ENCODE measurements around the gene DPP7.

DNA sequence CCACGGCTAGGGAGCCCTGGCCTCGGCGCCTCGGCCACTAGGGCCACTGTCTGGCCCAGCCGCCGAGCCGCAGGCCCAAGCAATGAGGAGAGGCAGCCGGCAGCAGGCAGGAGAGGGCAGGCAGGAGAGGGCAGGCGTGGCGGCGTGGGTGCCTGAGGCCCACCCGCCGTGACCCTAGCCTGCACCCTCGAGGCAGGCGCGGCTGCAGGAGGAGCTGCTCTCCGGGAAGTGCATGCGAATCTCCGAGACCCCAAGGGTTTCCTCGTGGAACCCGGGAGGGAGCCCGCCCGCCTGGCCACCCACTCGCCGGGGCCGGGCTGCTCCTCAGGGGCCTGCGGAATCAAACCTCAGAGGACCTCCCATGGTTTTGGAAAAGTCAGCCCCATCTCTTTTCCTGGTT is 33.7 kb upstream of the DPP7 start:
- no peak for TF ChIP-seq CTCF (IDR thresholded peaks at IDR 0.05)
- no peak for TF ChIP-seq POLR2A (IDR thresholded peaks at IDR 0.05)
- no peak for TF ChIP-seq EP300 (IDR thresholded peaks at IDR 0.05)
- TF ChIP-seq POLR2AphosphoS5 (IDR thresholded peaks at IDR 0.05): no peak

Data from sigmoid colon (tissue), 4 donors.